GM19455 (cell line): ENCODE results near the gene PRLR.
"Not testable (repeated sequence)": the region's sequence is repeated elsewhere in the genome, so short reads cannot be mapped to it uniquely, and the experiment has no call there.

Experiments
- ATAC-seq: cut with Tn5 transposase; IDR thresholded peaks from one replicate; pipeline ENCODE4 v1.9.1; 2021; ENCODE audit not compliant: unreplicated experiment

Gene PRLR

GRCh38 chr5:35045280-35045679, 185.0 kb downstream of the PRLR start:
- ATAC-seq: no peak

- ATAC-seq: no peak
Observed at GRCh38 chr5:35044649-35045048, 185.6 kb downstream of the PRLR start.

- ATAC-seq: no peak
Observed at GRCh38 chr5:35042781-35043180, 187.5 kb downstream of the PRLR start.

GRCh38 chr5:35041261-35041660, 189.0 kb downstream of the PRLR start:
- ATAC-seq: no peak

- ATAC-seq: no peak
Observed at GRCh38 chr5:35038891-35039290, 191.4 kb downstream of the PRLR start.

GRCh38 chr5:35036536-35036935, 193.8 kb downstream of the PRLR start:
- ATAC-seq: no peak

- ATAC-seq: not testable (repeated sequence)
Observed at GRCh38 chr5:35035929-35036328, 194.4 kb downstream of the PRLR start.

- ATAC-seq: no peak
Observed at GRCh38 chr5:35035271-35035670, 195.0 kb downstream of the PRLR start.

- ATAC-seq: no peak
Observed at GRCh38 chr5:35032356-35032755, 197.9 kb downstream of the PRLR start.

GRCh38 chr5:35031276-35031675, 199.0 kb downstream of the PRLR start:
- ATAC-seq: no peak

- ATAC-seq: no peak
Observed at GRCh38 chr5:35030426-35031100, 199.7 kb downstream of the PRLR start.

GRCh38 chr5:35029333-35029732, 201.0 kb downstream of the PRLR start:
- no peak for ATAC-seq

- no peak for ATAC-seq
Observed at GRCh38 chr5:35026941-35027340, 203.3 kb downstream of the PRLR start.

GRCh38 chr5:35026280-35026840, 203.9 kb downstream of the PRLR start:
- no peak for ATAC-seq

- ATAC-seq: no peak
Observed at GRCh38 chr5:35024911-35025510, 205.3 kb downstream of the PRLR start.

GRCh38 chr5:35023391-35024178, 206.7 kb downstream of the PRLR start:
- no peak for ATAC-seq

GRCh38 chr5:35016174-35017051, 213.9 kb downstream of the PRLR start:
- ATAC-seq: no peak

- no peak for ATAC-seq
Observed at GRCh38 chr5:35015063-35015462, 215.2 kb downstream of the PRLR start.

- ATAC-seq: no peak
Observed at GRCh38 chr5:35012796-35013195, 217.5 kb downstream of the PRLR start.

GRCh38 chr5:35012365-35012764, 217.9 kb downstream of the PRLR start:
- ATAC-seq: no peak

- no peak for ATAC-seq
Observed at GRCh38 chr5:35010676-35011075, 219.6 kb downstream of the PRLR start.
